GM12878 (cell line): ENCODE data around the gene GPBP1L1. TPM values are rescaled to one million over a fixed set of nuclear protein-coding genes. Genes with fewer than 3 reads are reported as not detected.

Experiments
- ATAC-seq: fragments of 200-7000 bp; cut with Tn5 transposase; 3 replicates; pipeline ENCODE4 v1.9.1; 2020; ENCODE audit warnings: mild to moderate bottlenecking, moderate library complexity
- BruUV-seq: library from RNA; stranded (reverse); fragments of 400-500 nt; replicated peaks from 2 replicates; lab custom pipeline; 2021; lab: Mats Ljungman, UMichigan
- CTCF ChIA-PET: fragments of 300-600 bp; sonication (Branson Sonifier 250); formaldehyde crosslinking; extraction: SDS; loops from one replicate; lab custom pipeline; 2021; ENCODE audit warnings: inconsistent platforms; lab: Yijun Ruan, JAX
- POLR2A ChIA-PET: fragments of 350-600 bp; formaldehyde crosslinking; extraction: SDS; loops from one replicate; lab custom pipeline; 2021; ENCODE audit warnings: inconsistent platforms; lab: Charles Lee
- RAD21 ChIA-PET: fragments of 300-600 bp; sonication (Branson Sonifier 250); formaldehyde crosslinking; loops from one replicate; lab custom pipeline; 2023; ENCODE audit warnings: antibody characterized with exemption; ENCODE audit not compliant: unreplicated experiment; lab: Charles Lee
- SMC1A ChIA-PET: fragments of 300-600 bp; sonication (Branson Sonifier 250); formaldehyde crosslinking; loops from one replicate; lab custom pipeline; 2023; ENCODE audit not compliant: unreplicated experiment, uncharacterized antibody; lab: Charles Lee
- DNase-seq: peaks from one replicate; pipeline ENCODE4 v3.0.0-alpha.2; 2011; ENCODE audit warnings: low read depth, low spot score
- FAIRE-seq: peaks from 3 replicates; lab custom pipeline; 2011; peaks lifted over from hg19 to GRCh38; lab: Jason Lieb, UNC
- H2AFZ ChIP-seq: 2 replicates; pipeline ENCODE4 v1.6.0; 2011; ENCODE audit warnings: low read depth, low read length, control low read depth; ENCODE audit not compliant: control insufficient read depth
- H3K27ac ChIP-seq: 2 replicates; pipeline ENCODE4 v1.5.1; 2011; ENCODE audit warnings: control low read depth; ENCODE audit not compliant: control insufficient read depth, insufficient read depth
- H3K27me3 ChIP-seq, 2 experiments: replicated peaks in 1 of 2; 2 replicates each; pipeline versions ENCODE4 v1.6.0 to v1.6.1; 2011; ENCODE audit warnings: low read length in 1 of 2; ENCODE audit not compliant: control insufficient read depth in 2 of 2, insufficient read depth in 2 of 2
- H3K36me3 ChIP-seq, 2 experiments: 2 replicates each; pipeline ENCODE4 v1.5.1; 2011; ENCODE audit warnings: low read length in 1 of 2; ENCODE audit not compliant: control insufficient read depth in 2 of 2, insufficient read depth in 2 of 2
- H3K4me1 ChIP-seq: 2 replicates; pipeline ENCODE4 v1.6.1; 2011; ENCODE audit warnings: mild to moderate bottlenecking, low read length, moderate library complexity, mixed read lengths; ENCODE audit not compliant: control insufficient read depth, insufficient read depth
- H3K4me2 ChIP-seq: 2 replicates; pipeline ENCODE4 v1.6.0; 2011; ENCODE audit warnings: control low read depth; ENCODE audit not compliant: control insufficient read depth, insufficient read depth
- H3K4me3 ChIP-seq: fragments of 200-600 bp; sonication (generic); 2 replicates; pipeline ENCODE4 v1.5.1; 2016
- H3K79me2 ChIP-seq: 2 replicates; pipeline ENCODE4 v1.6.0; 2011; ENCODE audit warnings: low read length; ENCODE audit not compliant: control insufficient read depth, insufficient read depth
- H3K9ac ChIP-seq: 2 replicates; pipeline ENCODE4 v1.8.0; 2011; ENCODE audit warnings: low read length, control low read depth, mixed read lengths; ENCODE audit not compliant: control insufficient read depth, insufficient read depth
- H3K9me3 ChIP-seq: replicated peaks from 3 replicates; pipeline ENCODE4 v1.5.1; 2011; ENCODE audit warnings: mild to moderate bottlenecking, low read length; ENCODE audit not compliant: control insufficient read depth, insufficient read depth
- H4K20me1 ChIP-seq: 2 replicates; pipeline ENCODE4 v1.6.0; 2011; ENCODE audit not compliant: control insufficient read depth, insufficient read depth
- ASH2L ChIP-seq: fragments of 300-600, 200-600 bp; sonication (generic); IDR thresholded peaks from 2 replicates; pipeline ENCODE4 v1.6.1; 2017; ENCODE audit warnings: low read depth, mild to moderate bottlenecking, borderline replicate concordance
- BMI1 ChIP-seq: fragments of 450-650 bp; IDR thresholded peaks from 2 replicates; pipeline ENCODE4 v1.6.1; 2016; ENCODE audit warnings: mild to moderate bottlenecking, moderate library complexity, borderline replicate concordance
- CHD2 ChIP-seq: IDR thresholded peaks from 2 replicates; pipeline ENCODE4 v1.6.1; 2011; ENCODE audit warnings: low read depth, low read length, improper control_type of control experiment, borderline replicate concordance
- EZH2 ChIP-seq: IDR thresholded peaks from 2 replicates; pipeline ENCODE4 v1.6.1; 2012; ENCODE audit warnings: low read depth, mild to moderate bottlenecking, control low read depth, inconsistent platforms, low read length, borderline replicate concordance; ENCODE audit not compliant: control insufficient read depth
- IKZF2 ChIP-seq, 2 experiments: fragments of 450-650 bp; IDR thresholded peaks; 2 replicates each; pipeline ENCODE4 v1.6.1; 2017; ENCODE audit warnings: mild to moderate bottlenecking in 2 of 2, moderate library complexity in 2 of 2
- IRF3 ChIP-seq: fragments of 450-650 bp; IDR thresholded peaks from 2 replicates; pipeline ENCODE4 v1.6.1; 2014; ENCODE audit warnings: mild to moderate bottlenecking
- MEF2A ChIP-seq: IDR thresholded peaks from 2 replicates; pipeline ENCODE4 v1.6.1; 2011; ENCODE audit warnings: low read depth, mild to moderate bottlenecking, low read length, moderate library complexity; ENCODE audit not compliant: insufficient read depth
- MYC ChIP-seq: IDR thresholded peaks from 2 replicates; pipeline ENCODE4 v1.6.1; 2011; ENCODE audit warnings: mild to moderate bottlenecking, low read length, moderate library complexity, inconsistent platforms; ENCODE audit not compliant: insufficient read depth, insufficient replicate concordance, insufficient read length, severe bottlenecking
- PAX5 ChIP-seq: IDR thresholded peaks from 2 replicates; pipeline ENCODE4 v1.6.1; 2011; ENCODE audit warnings: low read depth, low read length, borderline replicate concordance
- PAX8 ChIP-seq: fragments of 450-650 bp; IDR thresholded peaks from 2 replicates; pipeline ENCODE4 v1.6.1; 2017; ENCODE audit warnings: mild to moderate bottlenecking, moderate library complexity
- PBX3 ChIP-seq: IDR thresholded peaks from 2 replicates; pipeline ENCODE4 v1.6.1; 2011; ENCODE audit warnings: mild to moderate bottlenecking, low read depth, low read length, moderate library complexity; ENCODE audit not compliant: insufficient replicate concordance
- RUNX3 ChIP-seq: IDR thresholded peaks from 2 replicates; pipeline ENCODE4 v1.6.1; 2012; ENCODE audit warnings: low read length, inconsistent platforms
- SMAD1 ChIP-seq: fragments of 450-650 bp; IDR thresholded peaks from 2 replicates; pipeline ENCODE4 v1.6.1; 2018; ENCODE audit warnings: mild to moderate bottlenecking, low read depth; ENCODE audit not compliant: partially characterized antibody
- SPI1 ChIP-seq: IDR thresholded peaks from 2 replicates; pipeline ENCODE4 v1.6.1; 2011; ENCODE audit warnings: low read depth, mild to moderate bottlenecking, low read length, moderate library complexity, borderline replicate concordance; ENCODE audit not compliant: insufficient read depth
- SREBF1 ChIP-seq: IDR thresholded peaks from 2 replicates; pipeline ENCODE4 v1.6.1; 2012; ENCODE audit warnings: mild to moderate bottlenecking, low read length
- ZBTB33 ChIP-seq: fragments of 450-650 bp; IDR thresholded peaks from 2 replicates; pipeline ENCODE4 v1.6.1; 2017; ENCODE audit warnings: mild to moderate bottlenecking
- ZNF217 ChIP-seq: fragments of 450-650 bp; IDR thresholded peaks from 2 replicates; pipeline ENCODE4 v1.6.1; 2017; ENCODE audit warnings: antibody characterized with exemption, mild to moderate bottlenecking
- ZZZ3 ChIP-seq: IDR thresholded peaks from 2 replicates; pipeline ENCODE4 v1.6.1; 2011; ENCODE audit warnings: low read depth; ENCODE audit not compliant: control insufficient read depth, insufficient read length
- WGBS: methylation state at CpG from one replicate; pipeline ENCODE4 v1.1.6; 2016; ENCODE audit warnings: low lambda C conversion rate; ENCODE audit not compliant: insufficient replicate concordance, insufficient coverage; ENCODE audit errors: missing lambda C conversion rate; 5-methylcytosine and 5-hydroxymethylcytosine counted together
- in situ Hi-C: fragments of 300-500 bp; cut with MboI; formaldehyde crosslinking; loops from 9 replicates; pipeline ENCODE4 v1.14.3; 2018; ENCODE audit warnings: mixed read lengths
- intact Hi-C: fragments of 100-400 bp; cut with micrococcal nuclease; formaldehyde crosslinking; loops from one replicate; pipeline ENCODE4 v1.14.2; 2022; ENCODE audit not compliant: unreplicated experiment
- polyA plus RNA-seq, 11 experiments: library from polyadenylated mRNA; depleted of rRNA in 4 of 11; unstranded in 6 of 11; stranded (reverse) in 5 of 11; fragments of >200 nt; fragmentation: Nextera tagmentation in 4 of 11; fragmentation: Illumina TruSeq in 1 of 11; extraction: Ambion mirVana in 4 of 11; extraction: Trizol in 1 of 11; gene quantifications; 1 replicate in 1 of 11; 2 replicates in 10 of 11; pipeline versions ENCODE4 v1.2.1 to v1.2.3, GENCODE V29; 2011 to 2016; ENCODE audit warnings: inconsistent platforms in 2 of 11, missing spikeins in 2 of 11, low read depth in 1 of 11
- total RNA-seq, 4 experiments: library from RNA; depleted of rRNA in 3 of 4; stranded (reverse); fragments of >200 nt in 3 of 4; fragmentation: Illumina TruSeq in 1 of 4; extraction: Trizol in 1 of 4; gene quantifications; 2 replicates each; pipeline versions ENCODE4 v1.2.1 to v1.2.3, GENCODE V29; 2013 to 2021

GPBP1L1 gene
- total and polyA plus RNA-seq, 10 of the 15 experiments (the other 5 are each of a cell fraction or from before 2014, with no cell fraction given): 37.3 to 91.6 (median 81.2) TPM

- TF ChIP-seq IRF3: no peak
Measured at GRCh38 chr1:45687014-45687753, 851 bp upstream of the GPBP1L1 start (continued).

- FAIRE-seq: no peak
- BruUV-seq: no TSS peak
- in situ Hi-C loops: no loop called here
- WGBS: 2% methylated on average over 27 of the region's 27 CpGs
- RAD21 ChIA-PET: interaction anchor here (0.6 to 2.6 kb wide), 18 partner anchors 9 to 642 kb away, joined by 3 to 16 read pairs (median 3); partner anchors contain the start of gene NASP
- SMC1A ChIA-PET: interaction anchor here (0.9 to 1.8 kb wide), 11 partner anchors 8 to 493 kb away, joined by 3 to 10 read pairs (median 4); partner anchors contain the start of genes IPP and PRDX1
- H3K4me2 ChIP-seq: no peak overlapping the region; the same call in 1 of the 2 replicates
- intact Hi-C loops: loop anchor here (2.0 to 10.0 kb wide), 8 partner anchors 103 to 659 kb away; partner anchors contain the start of genes CCDC163, MAST2, MMACHC and MUTYH
- H2AFZ ChIP-seq: peak overlapping the region; percentile 78
- H3K79me2 ChIP-seq: peaks cover 91% of the 10 kb centered on the region
- CTCF ChIA-PET: interaction anchor here (0.7 to 1.7 kb wide), 11 partner anchors 13 to 561 kb away, joined by 3 to 7 read pairs (median 3); partner anchors contain the start of genes IPP and RAD54L
- peak overlapping the region; percentile 97 for H3K4me3 ChIP-seq
- H4K20me1 ChIP-seq: no peaks in the 10 kb centered on the region
- no peaks in the 10 kb centered on the region for H3K27me3 ChIP-seq
- H3K9ac ChIP-seq: peak overlapping the region; percentile 98
- H3K27ac ChIP-seq: peak overlapping the region; percentile 100
- H3K4me1 ChIP-seq: peaks cover 3% of the 10 kb centered on the region; the same call in 1 of the 2 replicates
- no peak for DNase-seq
- H3K9me3 ChIP-seq: no peaks in the 10 kb centered on the region
- peak; percentile 10 for ATAC-seq
- peaks cover 0 to 2% of the 10 kb centered on the region in 2 experiments; a peak in 1 of 4 replicates for H3K36me3 ChIP-seq
- POLR2A ChIA-PET: interaction anchor here (0.6 to 2.4 kb wide), 15 partner anchors 9 to 642 kb away, joined by 3 to 18 read pairs (median 4); partner anchors contain the start of genes IPP, MAST2, MUTYH and TOE1
- TF ChIP-seq BMI1 (no peak), ZNF217 (no peak), PAX8 (no peak), EZH2 (no peak), ZZZ3 (no peak), RUNX3 (no peak; the same call in 1 of the 2 replicates), SPI1 (no peak), ASH2L (no peak), SMAD1 (no peak), MEF2A (0 out of 2 replicates have a peak, but pooled peaks have one; percentile 4), SREBF1 (no peak), PAX5 (no peak), IKZF2 (IDR thresholded peaks at IDR 0.05) (no peak), ZBTB33 (no peak), CHD2 (no peak), PBX3 (no peak), MYC (no peak)
Measured at GRCh38 chr1:45686015-45686287, 382 bp downstream of the GPBP1L1 start.
